DND-41 (cell line): ENCODE results near the gene WIPI1.

Source experiments
- CTCF ChIP-seq: IDR thresholded peaks from 2 replicates; pipeline ENCODE4 v1.5.1; 2012; ENCODE audit warnings: borderline replicate concordance, low read length, moderate library complexity, mild to moderate bottlenecking; ENCODE audit not compliant: poor library complexity, severe bottlenecking; ENCODE audit errors: extremely low read depth
- EZH2 ChIP-seq: IDR thresholded peaks from 3 replicates; pipeline ENCODE4 v1.6.1; 2012; ENCODE audit warnings: borderline replicate concordance, low read depth, mild to moderate bottlenecking, moderate library complexity, low read length, inconsistent platforms; ENCODE audit not compliant: severe bottlenecking

- TF ChIP-seq CTCF (no peak), EZH2 (no peak)
These were observed 66.3 kb downstream of the WIPI1 start for GRCh38 chr17:68390888-68391545.
